ENCODE data around the gene RAB14.

RAB14 gene

GRCh38 chr9:121220996-121221663, 19.5 kb upstream of the RAB14 start:
- no peak for DNase-seq

GRCh38 chr9:121219530-121219929, 17.9 kb upstream of the RAB14 start:
- no peak for DNase-seq

GRCh38 chr9:121218357-121219027, 16.8 kb upstream of the RAB14 start:
- no peak for DNase-seq

- DNase-seq = no peak
These were observed 16.1 kb upstream of the RAB14 start for GRCh38 chr9:121217609-121218292.

- no peak for DNase-seq
These were observed 14.7 kb upstream of the RAB14 start for GRCh38 chr9:121216271-121216805.

- no peak for DNase-seq
These were observed 12.3 kb upstream of the RAB14 start for GRCh38 chr9:121214005-121214404.

- DNase-seq = peak in 55 of 56 donors; percentile 8 to 93 (median 76)
These were observed 11.6 kb upstream of the RAB14 start for GRCh38 chr9:121213136-121213806.

GRCh38 chr9:121210536-121210935, 8.9 kb upstream of the RAB14 start:
- DNase-seq = no peak

- DNase-seq = no peak
These were observed 5.8 kb upstream of the RAB14 start for GRCh38 chr9:121207371-121207940.

- DNase-seq = no peak
These were observed 5.1 kb upstream of the RAB14 start for GRCh38 chr9:121206516-121207370.

- no peak for DNase-seq
These were observed 2.9 kb upstream of the RAB14 start for GRCh38 chr9:121204611-121205010.

GRCh38 chr9:121204121-121204520, 2.5 kb upstream of the RAB14 start:
- DNase-seq = no peak

GRCh38 chr9:121201045-121201737, 478 bp downstream of the RAB14 start:
- DNase-seq = peak in 21 of 56 donors; percentile 30 to 73 (median 45)

- DNase-seq = no peak
These were observed 1.3 kb downstream of the RAB14 start for GRCh38 chr9:121200356-121200755.

- DNase-seq = no peak
These were observed 1.7 kb downstream of the RAB14 start for GRCh38 chr9:121199921-121200320.

GRCh38 chr9:121198512-121199042, 3.1 kb downstream of the RAB14 start:
- no peak for DNase-seq

GRCh38 chr9:121197132-121197531, 4.5 kb downstream of the RAB14 start:
- DNase-seq = no peak

- DNase-seq = no peak
These were observed 5.3 kb downstream of the RAB14 start for GRCh38 chr9:121196389-121196788.

- no peak for DNase-seq
These were observed 6.9 kb downstream of the RAB14 start for GRCh38 chr9:121194730-121195129.

All from nucleus accumbens (tissue), 56 donors.